GM19455 (cell line): ENCODE data around the gene TIGIT.
A peak's percentile ranks its signal among the peaks of the same experiment; 100 is the strongest.
"Not testable (repeated sequence)": the region's sequence is repeated elsewhere in the genome, so short reads cannot be mapped to it uniquely, and the experiment has no call there.

Experiments
- ATAC-seq: cut with Tn5 transposase; IDR thresholded peaks from one replicate; pipeline ENCODE4 v1.9.1; 2021; ENCODE audit not compliant: unreplicated experiment

The TIGIT gene

GRCh38 chr3:114293838-114294535, at the start of gene TIGIT:
Gene TIGIT, plus strand, starts transcription at chr3:114294028. Its CDS starts 34 bp downstream, at chr3:114294062.
- no peak for ATAC-seq

DNA sequence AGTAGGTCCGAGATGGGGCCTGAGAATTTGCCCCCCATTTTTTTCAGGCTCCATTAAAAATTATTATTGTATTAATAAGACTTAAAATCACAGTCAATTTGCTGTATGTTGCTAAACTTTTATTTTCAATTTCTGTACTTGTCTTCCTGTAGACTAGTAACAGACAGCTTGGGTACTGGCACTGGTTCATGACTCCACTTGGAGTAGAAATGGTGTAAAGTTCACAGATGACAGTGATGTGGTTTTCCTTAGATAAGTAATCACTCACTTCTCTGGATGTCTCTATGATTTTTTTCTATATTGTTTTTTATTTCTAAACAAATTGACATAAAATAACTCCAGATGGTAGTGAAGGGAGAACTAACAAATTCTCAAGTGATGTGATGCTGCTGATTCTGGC, 40.9 kb upstream of the TIGIT start:
- no peak for ATAC-seq

GRCh38 chr3:114253505-114253904, 40.3 kb upstream of the TIGIT start:
- no peak for ATAC-seq

- ATAC-seq: no peak
These were observed 34.3 kb upstream of the TIGIT start for GRCh38 chr3:114259566-114259965.

- ATAC-seq: no peak
These were observed 33.7 kb upstream of the TIGIT start for GRCh38 chr3:114260152-114260551.

GRCh38 chr3:114270019-114270418, 23.8 kb upstream of the TIGIT start:
- no peak for ATAC-seq

DNA sequence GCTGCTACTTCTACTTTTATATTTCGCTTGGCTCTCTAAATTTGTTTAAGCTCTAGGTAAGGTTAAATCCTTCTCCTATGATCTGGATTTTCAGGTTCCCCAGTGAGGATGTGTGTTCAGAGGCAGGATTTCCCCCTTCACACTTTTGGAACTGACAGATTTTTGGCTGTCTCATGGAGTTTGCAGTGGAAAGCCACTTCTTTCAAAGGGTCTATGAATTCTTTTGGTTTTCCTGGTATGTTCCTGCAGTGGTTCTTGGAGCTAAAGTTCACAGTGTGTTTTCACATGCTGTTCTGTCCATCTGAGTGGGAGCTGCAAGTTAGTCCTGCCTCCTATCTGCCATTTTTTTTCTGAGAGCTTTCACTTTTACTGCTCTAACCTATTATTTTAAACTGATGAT, 21.6 kb upstream of the TIGIT start:
- ATAC-seq: no peak

DNA sequence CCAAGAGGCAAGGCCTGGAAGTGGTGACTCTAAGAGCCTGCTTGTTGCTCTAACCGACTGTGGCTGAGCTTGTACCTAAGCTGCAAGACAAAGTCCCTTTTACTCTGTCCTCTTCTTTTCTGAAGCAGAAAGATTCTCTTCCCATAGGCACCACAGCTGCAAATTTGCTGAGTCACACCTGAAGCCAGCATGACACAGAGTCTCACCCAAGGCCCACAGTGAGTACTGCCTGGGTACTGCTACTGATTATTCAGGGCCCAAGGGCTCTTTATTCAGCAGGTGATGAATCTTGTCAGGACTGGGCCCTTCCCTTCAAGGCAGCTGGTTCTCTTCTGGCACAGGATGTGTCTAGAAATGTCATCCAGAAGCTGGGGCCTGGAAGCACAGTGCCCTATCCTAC, 18.9 kb upstream of the TIGIT start:
- ATAC-seq: no peak

DNA sequence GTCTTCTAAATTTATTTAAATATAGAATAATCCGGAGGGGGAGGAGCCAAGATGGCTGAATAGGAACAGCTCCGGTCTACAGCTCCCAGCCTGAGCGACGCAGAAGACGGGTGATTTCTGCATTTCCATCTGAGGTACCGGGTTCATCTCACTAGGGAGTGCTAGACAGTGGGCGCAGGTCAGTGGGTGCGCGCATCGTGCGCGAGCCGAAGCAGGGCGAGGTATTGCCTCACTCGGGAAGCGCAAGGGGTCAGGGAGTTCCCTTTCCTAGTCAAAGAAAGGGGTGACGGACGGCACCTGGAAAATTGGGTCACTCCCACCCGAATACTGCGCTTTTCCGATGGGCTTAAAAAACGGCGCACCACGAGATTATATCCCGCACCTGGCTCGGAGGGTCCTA, 17.0 kb upstream of the TIGIT start:
- not testable (repeated sequence) for ATAC-seq

- no peak for ATAC-seq
These were observed 9.2 kb upstream of the TIGIT start for GRCh38 chr3:114284644-114285043.

DNA sequence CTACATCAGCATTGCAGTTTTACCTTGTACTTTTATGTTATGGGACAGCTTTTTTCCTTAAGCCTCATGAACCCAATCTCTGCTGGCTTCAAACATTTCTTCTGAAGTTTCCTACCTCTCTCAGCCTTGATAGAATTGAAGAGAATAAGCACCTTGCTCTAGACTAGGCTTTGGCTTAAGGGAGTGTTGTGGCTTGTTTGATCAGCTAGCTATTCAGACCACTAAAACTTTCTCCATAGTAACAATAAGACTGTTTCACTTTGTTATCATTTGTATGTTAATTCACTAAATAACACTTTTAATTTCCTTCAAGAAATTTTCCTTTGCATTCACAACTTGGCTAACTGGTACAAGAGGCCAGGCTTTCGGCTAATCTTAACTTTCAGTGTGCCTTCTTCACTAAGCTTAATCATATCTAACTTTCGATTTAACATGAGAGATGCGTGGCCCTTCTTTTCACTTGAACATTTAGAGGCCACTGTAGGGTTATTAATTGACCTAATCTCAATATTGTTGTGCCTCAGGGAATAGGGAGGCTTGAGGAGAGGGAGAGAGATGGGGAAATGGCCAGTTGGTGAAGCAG, 8.1 kb upstream of the TIGIT start:
- ATAC-seq: no peak

DNA sequence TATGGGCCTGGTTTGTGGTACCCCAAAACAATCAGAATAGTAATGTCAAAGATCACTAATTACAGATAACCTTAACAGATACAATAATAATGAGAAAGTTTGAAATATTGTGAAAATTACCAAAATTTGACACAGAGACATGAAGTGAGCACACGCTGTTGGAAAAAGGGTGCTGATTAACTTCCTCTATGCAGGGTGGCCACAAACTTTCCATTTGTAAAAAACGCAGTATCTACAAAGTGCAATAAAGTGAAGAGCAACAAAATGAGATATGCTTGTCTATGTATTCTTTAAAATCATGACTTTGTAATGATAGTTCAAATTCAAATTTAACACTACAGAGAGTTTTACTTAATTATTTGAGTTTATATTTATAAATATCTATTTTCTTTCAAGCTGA, 7.6 kb upstream of the TIGIT start:
- ATAC-seq: no peak

DNA sequence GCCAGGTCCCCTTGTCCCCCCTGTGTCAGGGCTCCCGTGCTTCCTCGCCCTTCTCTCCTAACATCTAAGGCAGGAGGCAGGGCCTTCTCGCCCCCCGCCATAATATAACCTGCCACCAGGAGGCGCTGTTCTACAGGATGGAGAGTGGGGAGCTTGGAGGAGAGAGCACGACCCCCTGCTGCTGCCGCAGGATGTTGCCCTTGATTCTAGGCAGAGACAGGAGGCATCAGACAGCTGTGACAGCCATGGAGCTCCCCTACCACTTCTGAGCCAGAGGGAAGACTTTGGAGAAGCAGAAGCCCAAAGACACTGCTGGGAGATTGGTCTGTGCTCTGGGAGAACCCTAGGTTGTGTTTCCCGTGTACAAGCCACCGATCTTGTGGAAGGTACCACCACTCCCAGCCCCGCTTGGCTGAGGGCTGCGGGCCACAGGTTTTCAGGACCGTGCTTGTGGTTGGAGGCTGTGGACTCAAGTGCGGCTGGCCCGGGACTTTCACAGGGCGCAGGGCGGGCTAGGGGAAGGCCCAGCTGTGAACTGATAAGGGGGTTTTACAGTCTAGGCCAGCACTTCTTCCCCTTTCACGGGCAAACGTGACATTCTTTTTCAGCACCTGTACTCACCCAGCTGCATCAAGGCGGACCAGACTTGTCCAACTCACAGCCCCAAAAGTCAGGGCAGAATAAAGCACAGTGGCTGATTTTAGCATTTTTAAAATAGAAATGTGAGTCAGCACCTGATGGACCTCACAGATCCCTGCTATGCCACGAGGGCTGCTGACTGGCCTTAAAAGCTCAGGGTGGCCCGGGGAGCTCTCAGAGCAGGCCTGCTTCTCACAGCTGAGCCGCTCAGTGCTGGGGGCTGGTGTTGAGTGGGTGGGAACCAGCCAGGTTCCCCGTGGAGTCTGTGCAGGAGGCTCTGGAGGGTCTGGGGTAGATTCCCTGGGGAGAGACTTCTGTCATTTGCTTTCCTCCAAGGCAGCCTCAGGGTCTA, 2.6 kb upstream of the TIGIT start:
- peak; percentile 84 for ATAC-seq

DNA sequence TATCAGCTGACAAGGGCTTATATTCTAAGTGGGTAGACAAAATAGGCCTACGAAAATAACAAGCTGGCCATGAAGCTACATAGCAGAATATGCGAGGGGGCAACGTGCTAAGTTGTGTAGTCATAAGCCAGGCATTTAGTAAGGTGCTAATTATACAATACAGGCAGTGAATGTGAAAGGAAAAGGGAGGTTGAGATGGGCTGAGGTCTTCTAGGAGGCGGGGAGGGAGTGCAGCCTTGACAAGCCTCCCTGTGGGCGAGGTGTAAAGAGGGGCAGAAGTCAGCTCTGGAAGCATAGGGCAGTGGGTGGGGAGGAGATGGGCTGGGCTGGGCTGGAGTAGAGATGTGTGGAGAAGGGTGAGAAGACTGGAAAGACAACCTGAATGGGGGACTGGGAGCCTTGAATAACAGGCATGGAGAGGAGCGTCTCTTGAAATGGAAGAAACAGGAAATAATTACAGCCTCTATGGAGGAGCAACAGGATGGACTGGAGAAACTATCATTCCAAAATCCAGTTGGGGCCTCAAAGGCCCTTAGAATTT, 1.2 kb downstream of the TIGIT start:
- no peak for ATAC-seq

GRCh38 chr3:114295946-114296345, 2.1 kb downstream of the TIGIT start:
- ATAC-seq: no peak

- no peak for ATAC-seq
These were observed 5.6 kb downstream of the TIGIT start for GRCh38 chr3:114299421-114299820.

- no peak for ATAC-seq
These were observed 6.3 kb downstream of the TIGIT start for GRCh38 chr3:114299941-114300624.

DNA sequence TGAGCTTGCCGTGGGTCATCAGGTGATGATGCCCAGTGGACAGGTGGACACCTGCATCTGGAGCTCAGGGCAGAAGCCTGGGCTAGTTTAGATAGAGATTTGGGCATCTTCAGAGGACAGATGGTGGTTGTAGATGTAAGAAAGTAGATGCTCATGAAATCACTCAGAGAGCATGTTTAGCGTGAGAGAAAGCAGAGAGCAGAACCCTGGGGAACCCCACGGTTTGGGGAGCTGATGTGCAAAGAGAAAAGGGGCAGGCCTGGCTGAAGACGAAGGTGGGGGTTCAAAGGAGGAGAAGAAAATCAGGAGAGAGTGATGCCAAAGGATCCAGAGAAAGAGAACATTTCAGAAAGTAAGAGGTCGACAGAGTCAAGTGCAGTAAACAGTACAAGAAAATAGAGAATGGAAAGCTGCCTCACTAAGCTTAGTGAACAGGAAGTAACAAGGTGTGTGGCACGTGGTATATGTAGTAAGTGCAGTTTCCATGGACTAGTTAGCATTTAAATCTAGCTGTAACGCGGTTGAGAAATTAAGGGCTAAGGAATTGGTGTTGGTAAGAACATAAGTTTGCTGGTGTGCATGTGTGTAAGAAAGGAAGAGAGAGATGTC, 13.5 kb downstream of the TIGIT start:
- peak; percentile 50 for ATAC-seq

DNA sequence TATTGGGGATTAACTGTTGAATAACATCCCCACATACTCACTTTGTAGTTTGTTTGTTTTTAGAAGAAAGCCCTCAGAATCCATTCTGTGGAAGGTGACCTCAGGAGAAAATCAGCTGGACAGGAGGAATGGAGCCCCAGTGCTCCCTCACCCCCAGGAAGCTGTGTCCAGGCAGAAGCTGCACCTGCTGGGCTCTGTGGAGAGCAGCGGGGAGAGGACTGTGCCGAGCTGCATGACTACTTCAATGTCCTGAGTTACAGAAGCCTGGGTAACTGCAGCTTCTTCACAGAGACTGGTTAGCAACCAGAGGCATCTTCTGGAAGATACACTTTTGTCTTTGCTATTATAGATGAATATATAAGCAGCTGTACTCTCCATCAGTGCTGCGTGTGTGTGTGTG, 14.0 kb downstream of the TIGIT start:
- no peak for ATAC-seq

DNA sequence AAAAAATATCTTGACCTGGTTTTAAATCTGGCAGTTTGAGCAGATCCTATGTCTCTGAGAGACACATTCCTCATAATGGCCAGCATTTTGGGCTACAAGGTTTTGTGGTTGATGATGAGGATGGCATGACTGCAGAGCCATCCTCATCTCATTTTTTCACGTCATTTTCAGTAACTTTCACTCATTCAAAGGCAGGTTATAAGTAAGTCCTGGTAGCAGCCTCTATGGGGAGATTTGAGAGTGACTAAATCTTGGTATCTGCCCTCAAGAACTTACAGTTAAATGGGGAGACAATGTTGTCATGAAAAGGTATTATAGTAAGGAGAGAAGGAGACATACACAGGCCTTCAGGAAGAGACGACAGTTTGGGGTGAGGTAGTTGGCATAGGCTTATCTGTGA, 14.5 kb downstream of the TIGIT start:
- ATAC-seq: peak; percentile 7
